GM18505 (cell line): ENCODE data around the gene KCNF1.
"Not testable (repeated sequence)": the region's sequence is repeated elsewhere in the genome, so short reads cannot be mapped to it uniquely, and the experiment has no call there.

Experiments used
- ATAC-seq: cut with Tn5 transposase; IDR thresholded peaks from one replicate; pipeline ENCODE4 v1.9.1; 2021; ENCODE audit not compliant: unreplicated experiment
- POLR2A ChIP-seq: IDR thresholded peaks from 4 replicates; pipeline ENCODE4 v1.6.1; 2011; ENCODE audit warnings: borderline replicate concordance; ENCODE audit not compliant: insufficient read depth, insufficient read length; ENCODE audit errors: extremely low read depth

Gene KCNF1

DNA sequence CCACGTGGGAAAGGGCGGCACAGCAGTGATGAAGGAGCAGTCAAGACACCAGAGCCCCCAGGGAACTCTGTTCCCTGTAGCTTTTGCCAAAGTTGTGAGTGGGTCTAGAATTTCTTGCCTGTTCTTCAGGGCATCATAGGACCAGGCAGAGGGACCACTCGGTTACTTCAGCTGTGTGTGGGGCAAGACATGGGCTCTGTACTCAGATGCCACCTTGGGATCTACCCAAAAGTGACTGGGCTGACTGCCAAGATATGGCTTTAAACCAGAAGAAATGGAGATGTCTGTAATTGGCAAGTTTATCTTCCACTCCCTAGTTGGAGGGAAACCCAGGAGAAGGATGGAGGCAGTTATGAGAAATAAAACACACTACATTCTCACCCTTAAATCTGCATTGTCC lies 29.6 kb downstream of the KCNF1 start:
- no peak for ATAC-seq

DNA sequence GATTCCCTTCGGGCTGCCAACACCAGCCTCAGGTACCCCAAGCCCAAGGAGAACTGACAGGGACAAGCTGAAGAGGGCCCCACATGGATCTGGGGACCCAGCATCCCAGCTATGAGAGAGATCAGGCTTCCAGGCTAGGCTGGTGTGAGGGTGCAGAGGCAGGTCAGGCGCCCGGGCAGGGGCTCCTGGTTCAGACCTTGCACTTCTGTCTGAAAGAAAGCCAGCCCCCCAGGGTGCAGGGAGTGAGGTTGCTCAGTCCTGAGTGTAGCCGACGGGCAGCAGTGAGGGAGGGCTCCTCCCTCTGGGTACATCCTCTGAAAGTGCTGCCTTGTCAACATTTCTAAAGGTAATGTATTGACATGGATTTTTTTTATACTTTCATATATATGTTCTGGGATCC lies 33.1 kb downstream of the KCNF1 start:
- TF ChIP-seq POLR2A: no peak
- ATAC-seq: no peak

More for the DNA sequence above, 29.6 kb downstream of the KCNF1 start:
- no peak for TF ChIP-seq POLR2A

DNA sequence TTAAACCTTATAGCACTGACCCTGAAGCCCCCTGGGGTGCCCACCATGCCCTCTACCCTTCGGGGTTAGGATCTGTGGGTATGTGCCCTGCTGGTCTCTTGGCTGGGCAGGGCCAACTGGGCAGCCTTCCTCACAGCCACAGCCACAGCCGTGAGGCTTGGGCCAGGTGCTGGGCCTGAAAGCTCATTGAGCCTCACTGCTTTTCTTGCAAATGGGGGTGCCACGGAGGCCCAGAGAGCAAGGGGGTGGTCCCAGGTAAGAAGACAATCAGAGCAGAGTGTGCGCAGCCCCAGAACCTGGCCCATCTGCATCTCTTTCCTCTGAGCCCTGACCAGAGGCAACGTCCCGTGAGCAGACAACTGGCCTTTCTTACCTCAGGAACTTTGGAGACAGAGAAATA lies 34.7 kb downstream of the KCNF1 start:
- ATAC-seq: no peak
- TF ChIP-seq POLR2A: no peak

DNA sequence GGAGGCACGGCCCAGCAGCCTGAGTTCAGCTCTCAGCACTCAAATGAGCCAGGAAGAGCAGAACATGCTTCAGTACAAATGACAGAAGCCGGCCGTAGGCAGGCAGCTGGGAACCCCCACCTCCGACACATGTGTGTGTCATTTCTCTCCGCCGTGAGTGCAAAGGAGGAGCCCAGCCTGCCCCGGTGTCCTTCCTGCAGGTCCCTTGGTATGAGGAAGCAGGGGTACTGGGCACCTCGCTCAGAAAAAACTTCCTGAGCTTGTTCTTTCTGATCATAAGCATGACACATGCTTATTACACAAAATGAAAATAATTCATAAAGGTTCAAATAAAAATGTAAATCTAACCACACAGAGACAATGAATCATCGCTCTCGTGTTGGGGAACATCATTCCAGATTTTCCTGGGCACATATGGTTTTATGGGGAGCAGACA lies 35.3 kb downstream of the KCNF1 start:
- no peak for ATAC-seq
- TF ChIP-seq POLR2A: no peak

DNA sequence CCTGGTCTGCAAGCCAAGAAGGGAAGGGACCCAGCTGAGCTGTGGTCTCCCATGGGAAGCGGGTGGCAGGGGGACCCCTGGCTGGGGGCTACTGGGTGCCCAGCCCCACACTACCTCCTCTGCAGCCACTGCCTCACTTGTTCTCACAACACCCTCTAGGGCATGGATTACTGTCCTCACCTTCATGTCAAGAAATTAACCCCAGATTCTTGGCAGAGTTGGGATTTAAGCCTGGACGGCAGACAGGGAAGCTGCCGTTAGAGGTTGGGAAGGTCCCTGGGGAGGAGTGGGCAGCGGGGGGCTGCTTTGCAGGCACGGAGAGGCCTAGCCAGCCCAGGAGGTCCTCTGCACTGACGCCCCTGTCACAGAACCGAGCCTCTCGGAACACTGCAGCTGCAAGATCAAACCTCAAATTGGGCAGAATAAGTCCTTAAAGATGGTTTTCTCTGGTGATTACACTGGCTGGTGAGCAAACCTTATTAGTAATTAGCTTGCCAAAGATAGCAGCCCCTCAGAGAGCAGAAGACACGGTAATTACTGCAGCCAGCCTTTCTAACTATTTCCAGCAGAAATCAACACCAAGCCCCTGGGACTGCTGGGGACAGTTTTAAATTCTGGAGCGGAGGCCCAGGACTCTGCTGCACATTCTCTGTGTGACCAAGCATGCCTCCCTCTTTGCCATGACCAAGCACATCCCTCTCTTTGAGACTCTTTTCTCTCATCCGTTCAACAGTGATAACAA lies 35.9 kb downstream of the KCNF1 start:
- TF ChIP-seq POLR2A: no peak
- ATAC-seq: no peak

DNA sequence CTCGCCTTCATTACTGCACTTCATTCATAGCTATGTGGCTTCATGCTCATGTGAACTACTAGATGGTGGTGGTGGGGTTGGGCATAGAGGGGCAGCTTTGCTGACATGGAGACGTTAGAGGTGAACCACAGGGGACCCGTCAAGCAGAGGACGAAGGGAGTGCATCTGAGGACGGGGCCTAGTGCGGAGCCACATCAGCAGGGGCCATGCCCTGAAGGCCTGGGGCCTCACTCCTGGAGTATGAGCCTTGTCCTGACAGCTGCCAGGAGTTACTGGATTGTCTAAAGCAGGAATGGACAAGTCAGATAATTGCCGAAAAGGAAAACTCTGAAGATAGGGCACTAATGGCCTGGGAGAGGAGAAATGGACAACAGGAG lies 36.4 kb downstream of the KCNF1 start:
- ATAC-seq: no peak
- no peak for TF ChIP-seq POLR2A

DNA sequence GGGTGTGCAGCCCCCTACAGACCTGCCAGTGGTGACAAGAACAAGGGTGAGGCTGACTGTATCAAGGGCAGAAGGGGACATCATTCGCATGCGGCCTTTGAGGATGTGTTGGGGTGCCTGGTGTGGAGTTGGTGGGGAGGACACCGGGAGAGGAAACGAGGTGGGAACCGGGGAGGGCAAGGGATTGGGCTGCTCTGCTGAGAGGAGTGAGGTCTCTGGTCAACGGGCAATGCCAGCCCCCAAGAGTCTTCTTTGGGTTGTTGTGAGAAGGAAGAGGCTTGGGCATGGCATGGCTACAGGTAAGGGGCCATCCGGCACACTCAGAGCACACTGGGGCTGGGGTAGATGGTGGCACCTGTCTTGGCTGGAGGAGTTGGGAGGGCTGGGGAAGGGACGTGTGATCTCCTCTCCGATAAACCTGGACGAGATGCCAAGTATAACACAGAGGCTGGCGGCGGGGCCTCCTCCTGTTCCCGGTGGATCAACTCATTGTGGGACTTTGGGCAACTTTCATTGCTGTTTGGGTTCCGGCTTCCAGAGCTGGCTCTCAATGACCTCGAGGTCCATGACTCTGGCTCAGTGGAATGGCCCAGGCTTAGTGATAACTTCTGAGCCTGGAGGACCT lies 37.0 kb downstream of the KCNF1 start:
- no peak for TF ChIP-seq POLR2A
- ATAC-seq: no peak

DNA sequence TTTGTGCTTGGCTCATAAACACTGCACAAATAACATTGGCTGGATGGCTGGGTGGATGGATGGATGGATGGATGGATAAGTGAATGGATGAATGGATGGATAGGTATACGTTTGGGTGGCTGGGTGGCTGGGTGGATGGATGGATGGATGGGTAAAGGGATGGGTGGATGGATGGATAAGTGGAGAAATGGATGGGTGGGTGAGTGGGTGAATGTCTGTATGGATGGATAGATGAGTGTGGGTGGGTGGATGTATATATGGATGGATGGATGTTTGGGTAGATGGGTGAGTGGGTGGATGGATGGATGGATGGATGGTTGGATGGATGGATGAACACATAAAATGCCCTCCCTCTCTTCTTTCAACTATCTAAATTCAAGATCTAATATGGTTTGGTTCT lies 38.1 kb downstream of the KCNF1 start:
- no peak for TF ChIP-seq POLR2A
- no peak for ATAC-seq

DNA sequence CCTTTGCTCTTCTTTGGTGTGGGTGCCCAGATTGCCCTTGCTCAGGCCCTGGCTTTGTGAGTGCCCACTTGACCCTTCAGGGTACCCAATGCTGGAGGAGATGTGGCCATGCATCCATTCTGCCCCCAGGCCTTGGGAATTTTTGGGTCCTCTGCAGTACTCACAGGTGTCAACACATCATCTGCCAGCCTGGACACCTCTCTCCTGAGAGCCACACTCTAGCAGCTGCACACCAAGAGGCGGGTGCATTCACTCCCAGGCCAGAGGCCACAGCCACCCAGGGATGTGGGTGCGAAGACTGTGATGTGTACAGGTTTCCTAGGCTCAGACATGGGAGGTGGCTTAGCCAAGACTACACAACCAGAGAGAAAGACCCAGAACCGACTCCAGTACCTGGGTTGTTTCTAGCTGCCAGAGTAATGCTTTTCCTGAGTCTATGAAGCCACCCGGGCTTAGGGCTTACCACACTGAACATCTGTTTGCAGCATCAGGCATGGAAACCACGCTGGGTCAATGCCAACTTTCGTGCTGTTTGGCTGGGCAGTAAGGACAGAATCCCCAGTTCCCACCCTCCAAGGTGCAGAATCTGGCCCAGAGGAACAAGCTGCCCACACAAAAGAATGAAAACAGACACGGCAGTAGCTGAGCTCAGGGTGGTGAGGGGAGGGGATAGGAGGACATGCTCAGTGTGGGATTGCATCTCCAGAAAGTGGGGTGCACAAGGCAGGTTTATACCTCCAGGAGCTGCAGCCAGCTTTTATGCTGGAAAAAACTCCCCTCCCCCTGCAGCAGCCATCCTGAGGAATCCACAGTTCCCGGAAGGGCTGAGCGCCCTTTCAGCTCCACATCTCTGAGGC lies 40.1 kb downstream of the KCNF1 start:
- no peak for ATAC-seq
- TF ChIP-seq POLR2A: no peak

DNA sequence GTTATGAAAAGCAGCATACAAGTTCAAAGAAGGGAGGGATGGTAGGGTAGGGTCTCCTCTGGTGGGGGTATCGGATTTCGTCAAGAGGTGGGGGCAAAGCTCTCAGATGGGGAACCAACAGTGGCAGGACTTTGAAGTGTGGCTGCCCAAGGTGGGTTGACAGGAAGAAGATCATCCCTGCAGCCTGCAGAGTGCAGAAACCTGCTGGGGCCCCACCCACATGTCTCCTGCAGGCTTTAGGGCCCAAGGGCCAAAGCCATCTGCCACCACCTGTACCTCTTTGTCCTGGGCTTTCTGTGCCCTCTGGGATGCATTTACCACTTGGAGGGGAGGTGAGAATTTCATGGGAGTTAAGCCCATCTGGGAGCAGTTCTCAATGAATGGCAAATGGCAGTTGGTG lies 42.7 kb downstream of the KCNF1 start:
- no peak for TF ChIP-seq POLR2A

DNA sequence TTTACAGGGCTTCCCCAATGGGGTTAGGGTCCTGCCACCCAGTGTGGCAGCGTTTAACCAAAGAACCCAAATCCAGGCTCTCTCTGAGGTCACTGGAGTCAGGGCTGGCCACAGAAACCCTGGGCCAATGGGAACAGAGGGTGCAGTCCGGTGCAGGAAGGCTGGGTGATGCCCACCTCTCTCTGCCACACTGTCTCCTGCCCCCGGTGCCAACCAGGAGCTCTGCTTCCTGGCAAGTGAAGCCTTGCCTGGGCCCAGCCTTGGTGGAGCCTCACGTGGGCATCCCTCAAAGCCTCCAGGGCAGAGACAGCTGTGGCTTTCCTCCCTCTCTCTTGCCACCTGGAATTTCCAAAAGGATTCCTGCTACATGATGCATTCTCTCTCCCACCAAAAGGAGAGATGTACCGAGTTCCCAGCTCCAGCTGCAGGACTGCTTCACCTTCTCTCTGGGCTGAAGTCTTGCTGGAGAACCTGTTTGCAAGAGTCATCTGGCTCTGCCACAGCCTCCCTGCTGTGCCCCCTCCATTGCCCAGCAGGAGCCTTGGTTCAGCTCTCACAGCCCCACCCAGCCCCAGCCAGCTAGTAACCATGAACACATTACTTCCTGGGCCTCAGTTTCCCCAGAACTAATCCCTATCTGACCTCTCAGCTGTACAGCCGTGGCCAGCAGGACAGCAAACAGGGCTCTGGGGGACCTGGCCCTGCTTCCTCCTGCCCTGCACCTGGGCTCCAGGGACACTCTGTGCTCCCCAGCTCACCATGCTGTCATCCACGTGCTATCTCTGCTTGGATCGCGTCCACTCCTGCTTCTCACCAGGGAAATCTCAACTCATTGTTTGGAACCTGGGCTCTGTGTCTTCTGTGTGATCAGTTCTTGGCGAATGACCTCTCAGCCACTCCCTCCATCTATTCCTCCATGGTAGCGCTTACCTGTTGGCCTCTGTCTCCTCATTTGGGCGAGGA lies 43.4 kb downstream of the KCNF1 start:
- ATAC-seq: no peak
- no peak for TF ChIP-seq POLR2A

More for the DNA sequence above, 42.7 kb downstream of the KCNF1 start:
- ATAC-seq: no peak

DNA sequence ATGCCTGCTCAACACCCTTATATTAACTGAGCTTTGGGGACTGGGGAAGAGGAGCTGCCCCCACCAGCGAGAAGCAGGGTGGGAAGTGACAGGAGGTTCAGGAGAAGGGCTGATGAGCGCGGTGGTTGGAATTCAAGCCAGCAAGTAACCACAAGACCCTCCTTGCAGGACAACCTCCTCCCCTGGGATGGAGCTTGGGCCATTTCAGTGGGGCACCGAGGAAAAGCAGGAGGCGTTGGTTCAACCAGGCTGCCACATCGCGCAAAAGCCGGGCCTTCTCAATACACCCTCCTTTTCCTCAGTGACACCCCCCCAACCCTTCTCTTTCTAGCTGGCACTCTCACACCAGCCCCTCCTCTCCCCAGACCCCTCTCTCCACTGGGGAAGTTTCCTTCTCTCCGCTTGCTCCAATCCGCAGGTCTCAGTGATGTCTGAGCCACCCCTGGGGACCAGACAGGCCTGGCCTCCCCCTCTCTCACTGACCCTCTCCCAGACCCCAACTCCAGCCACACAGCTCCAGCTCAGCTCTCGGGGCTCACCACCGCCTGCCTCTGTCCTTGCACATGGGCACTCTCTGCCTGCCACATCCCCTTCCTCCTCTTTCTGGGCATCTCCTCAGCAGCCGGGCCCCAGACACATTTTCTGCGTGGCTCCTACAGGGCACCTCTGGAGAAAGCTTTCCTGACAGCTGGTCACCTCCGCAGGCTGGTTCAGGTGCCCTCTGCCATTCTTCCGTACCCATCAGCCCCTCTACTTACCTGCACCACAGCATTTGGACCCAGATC lies 44.5 kb downstream of the KCNF1 start:
- no peak for TF ChIP-seq POLR2A
- ATAC-seq: no peak

DNA sequence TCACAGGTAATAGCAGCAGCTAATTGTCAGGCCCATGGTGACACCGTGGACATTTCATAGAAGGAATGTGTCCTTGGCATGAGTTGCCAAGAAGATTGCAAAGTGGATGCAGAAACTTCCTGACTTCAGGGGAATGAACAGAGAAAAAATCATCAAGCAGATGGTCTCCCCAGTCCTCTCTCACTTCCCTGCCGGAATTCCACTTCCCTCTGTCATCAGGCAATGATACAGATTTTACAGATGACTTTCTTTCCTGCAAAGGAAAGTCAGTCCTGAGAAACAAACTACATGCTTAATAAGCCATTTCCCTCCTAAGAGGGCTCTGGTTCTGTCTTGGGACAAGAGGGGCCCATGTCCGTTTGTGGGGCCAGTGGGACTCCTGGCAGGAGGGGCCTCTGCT lies 45.7 kb downstream of the KCNF1 start:
- TF ChIP-seq POLR2A: no peak
- no peak for ATAC-seq

DNA sequence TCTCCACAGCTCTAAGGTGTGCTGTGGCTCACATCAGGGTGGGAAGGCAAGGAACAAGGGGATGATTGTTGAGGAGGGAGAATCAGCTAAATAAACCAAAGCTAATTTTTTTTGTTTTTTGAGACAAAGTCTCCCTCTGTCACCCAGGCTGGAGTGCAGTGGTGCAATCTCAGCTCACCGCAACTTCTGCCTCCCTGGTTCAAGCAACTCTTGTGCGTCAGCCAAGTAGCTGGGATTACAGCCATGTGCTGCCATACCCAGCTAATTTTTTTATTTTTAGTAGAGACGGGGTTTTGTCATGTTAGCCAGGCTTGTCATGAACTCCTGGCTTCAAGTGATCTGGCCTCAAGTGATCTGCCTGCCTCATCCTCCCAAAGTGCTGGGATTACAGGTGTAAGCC lies 46.7 kb downstream of the KCNF1 start:
- ATAC-seq: not testable (repeated sequence)
